AG09319 (cell line): Measurements from ENCODE around the gene CTNNA1.

Experiments used
- DNase-seq: peaks from one replicate; pipeline ENCODE4 v3.0.0-alpha.2; 2010; ENCODE audit warnings: low read depth; ENCODE audit errors: extremely low read depth
- CTCF ChIP-seq: IDR thresholded peaks from 2 replicates; pipeline ENCODE4 v1.5.1; 2011; ENCODE audit warnings: low read depth, mild to moderate bottlenecking, inconsistent platforms, low read length, moderate library complexity

CTNNA1 gene

GRCh38 chr5:138935466-138935865, 182.2 kb downstream of the CTNNA1 start:
- no peak for DNase-seq
- TF ChIP-seq CTCF = no peak

GRCh38 chr5:138936225-138936967, 183.2 kb downstream of the CTNNA1 start:
- TF ChIP-seq CTCF = no peak
- no peak for DNase-seq

DNA sequence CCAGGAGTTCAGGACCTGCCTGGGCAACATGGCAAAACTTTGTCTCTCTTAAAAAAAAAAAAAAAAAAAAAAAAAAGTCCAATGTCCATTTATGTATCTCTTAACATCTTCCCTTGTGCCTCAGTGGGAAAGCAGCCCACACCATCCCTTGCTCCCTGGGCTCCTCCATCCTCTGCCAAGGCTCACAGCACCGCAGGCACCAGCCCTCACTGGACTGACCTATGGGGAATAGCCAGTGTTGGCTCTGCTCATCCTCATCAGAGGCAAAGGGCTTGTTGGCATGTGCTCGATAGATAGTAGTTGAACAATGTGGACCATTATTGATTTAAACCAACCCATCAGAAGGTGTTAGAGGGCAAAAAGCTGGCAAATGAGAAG, 183.7 kb downstream of the CTNNA1 start:
- TF ChIP-seq CTCF = no peak
- no peak for DNase-seq

DNA sequence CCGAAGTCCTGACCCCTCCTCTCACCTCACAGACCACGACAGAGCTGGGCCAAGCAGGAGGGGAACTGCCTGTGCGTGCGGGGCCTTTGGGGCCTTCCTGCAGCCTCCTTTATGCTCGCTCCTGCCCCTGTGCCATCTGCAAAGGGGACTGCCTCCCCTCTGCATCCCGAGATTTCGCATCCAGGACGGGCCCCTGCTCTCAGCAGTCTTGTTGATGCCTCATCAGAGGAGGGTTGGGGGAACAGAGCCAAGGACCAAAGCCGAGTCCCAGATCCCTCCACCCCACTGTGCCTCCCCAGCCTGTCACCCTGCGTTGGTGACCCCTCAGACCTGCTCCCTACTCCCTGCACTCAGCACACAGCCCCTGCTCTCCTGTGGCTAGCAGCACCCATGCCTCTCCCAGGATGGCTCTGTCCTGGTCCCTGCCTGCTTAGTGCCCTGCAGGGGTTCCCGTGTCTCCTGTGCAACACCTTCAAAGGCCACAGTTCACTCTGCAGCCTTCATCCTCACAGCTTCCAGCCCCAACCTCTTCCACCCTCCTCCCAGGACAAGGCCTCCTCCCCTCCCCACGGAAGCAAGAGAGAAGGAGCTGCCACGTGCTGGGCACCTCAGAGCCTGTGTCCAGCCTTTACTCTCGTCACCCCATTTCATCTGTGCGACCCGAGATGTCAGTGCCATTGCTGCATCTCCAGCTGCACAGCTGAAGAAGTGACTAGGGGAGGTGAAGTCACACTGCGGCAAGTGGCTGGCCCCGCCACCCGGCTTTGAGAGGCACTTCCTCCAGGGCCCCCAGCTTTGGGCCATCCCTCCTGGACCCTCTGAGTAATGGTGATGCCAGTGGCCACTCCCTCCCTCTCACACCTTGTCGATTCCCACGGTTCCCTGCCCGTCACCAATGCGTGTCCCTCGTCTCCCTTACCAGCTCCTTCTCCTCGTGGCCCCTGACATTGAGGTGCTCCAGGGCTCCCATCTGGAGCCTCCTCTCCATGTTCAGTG, 184.5 kb downstream of the CTNNA1 start:
- no peak for TF ChIP-seq CTCF
- DNase-seq = no peak

DNA sequence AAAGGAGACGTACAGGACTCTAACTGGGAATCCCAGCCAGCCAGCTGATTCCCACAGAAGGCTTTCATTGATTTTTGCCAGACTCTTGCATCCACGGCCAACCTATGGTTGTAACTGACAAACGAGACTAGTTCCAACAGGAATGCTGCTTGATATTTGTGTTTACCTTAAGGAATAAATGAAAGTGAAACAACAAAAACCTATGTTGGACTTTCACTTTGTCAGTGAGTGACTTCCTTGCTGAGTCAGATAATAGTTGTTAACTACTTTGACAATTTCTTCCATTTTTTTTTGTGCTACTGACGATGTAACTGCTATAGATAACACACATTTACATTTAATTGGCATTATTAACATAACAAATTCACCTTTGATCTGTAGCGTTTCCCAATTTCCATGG, 185.3 kb downstream of the CTNNA1 start:
- TF ChIP-seq CTCF = no peak
- no peak for DNase-seq

DNA sequence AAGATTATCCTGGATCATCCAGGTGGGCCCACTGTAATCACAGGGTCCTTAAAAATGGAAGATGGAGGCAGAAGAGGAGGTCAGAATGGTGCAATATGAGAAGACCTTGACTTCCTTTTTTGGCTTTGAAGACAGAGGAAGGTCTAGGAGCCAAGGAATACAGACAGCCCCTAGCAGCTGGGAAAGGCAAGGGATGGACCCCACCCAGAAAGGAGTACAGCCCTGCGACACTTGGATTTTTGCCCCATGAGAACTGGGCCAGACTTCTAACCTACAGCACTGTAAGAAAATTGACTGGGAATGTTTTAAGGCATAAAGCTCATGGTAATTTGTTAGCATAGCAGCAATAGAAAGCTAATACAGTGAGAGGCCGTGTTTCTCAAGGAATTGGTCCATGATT, 188.8 kb downstream of the CTNNA1 start:
- no peak for DNase-seq

More for the DNA sequence above, 188.8 kb downstream of the CTNNA1 start:
- TF ChIP-seq CTCF = no peak
